Coronary artery (tissue), 2 donors: Measurements from ENCODE around the gene MAFB.

Experiments used
- DNase-seq: peaks from one replicate; pipeline ENCODE4 v3.0.0-alpha.2; 2017; ENCODE audit warnings: low spot score
- H3K27ac ChIP-seq, 2 donors: fragments of 200-600 bp; sonication (generic); one replicate each; pipeline ENCODE4 v1.5.1; 2016 to 2019
- H3K4me3 ChIP-seq: fragments of 200-600 bp; sonication (generic); 2 replicates; pipeline ENCODE4 v1.5.1; 2016; ENCODE audit warnings: mild to moderate bottlenecking, moderate library complexity
- CTCF ChIP-seq: fragments of 200-600 bp; sonication (generic); IDR thresholded peaks from one replicate; pipeline ENCODE4 v1.5.1; 2019; ENCODE audit warnings: antibody characterized with exemption

MAFB gene

GRCh38 chr20:40704828-40705227 is 15.8 kb upstream of the MAFB start:
- DNase-seq, result peak; percentile 33
- no peak overlapping the region for H3K27ac ChIP-seq

DNA sequence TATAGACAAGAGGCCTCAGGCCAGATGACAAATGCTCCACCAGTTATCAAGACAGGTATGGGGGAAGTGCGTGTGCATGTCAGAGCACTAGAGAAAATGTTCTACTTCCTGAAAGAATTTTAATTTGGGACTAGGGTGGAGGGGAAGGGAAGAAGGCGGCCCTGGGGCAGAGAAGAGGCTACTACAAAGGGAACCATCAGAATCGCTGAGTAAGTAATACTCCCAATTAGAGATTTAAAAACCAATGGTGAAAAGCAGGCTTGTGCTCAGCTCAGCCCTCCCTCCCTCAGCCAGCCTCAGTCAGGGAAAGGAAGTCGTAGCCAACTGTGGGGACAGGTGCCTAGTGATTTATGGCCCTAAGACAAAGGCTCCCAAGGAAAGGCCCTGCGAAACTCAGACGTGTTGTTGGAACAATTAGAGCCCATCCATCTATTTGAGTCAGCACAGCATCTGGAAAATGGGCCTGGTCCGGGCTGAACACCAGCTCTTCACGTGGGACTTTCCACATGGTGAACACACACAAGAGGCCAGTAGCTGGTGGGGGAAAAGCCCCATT is 15.0 kb upstream of the MAFB start:
- Histone ChIP-seq H3K27ac (no peak overlapping the region), H3K4me3 (no peak overlapping the region)
- TF ChIP-seq CTCF, result no peak
- DNase-seq, result peak; percentile 53

More at GRCh38 chr20:40704828-40705227, 15.8 kb upstream of the MAFB start:
- TF ChIP-seq CTCF, result no peak
- H3K4me3 ChIP-seq, result no peak overlapping the region

DNA sequence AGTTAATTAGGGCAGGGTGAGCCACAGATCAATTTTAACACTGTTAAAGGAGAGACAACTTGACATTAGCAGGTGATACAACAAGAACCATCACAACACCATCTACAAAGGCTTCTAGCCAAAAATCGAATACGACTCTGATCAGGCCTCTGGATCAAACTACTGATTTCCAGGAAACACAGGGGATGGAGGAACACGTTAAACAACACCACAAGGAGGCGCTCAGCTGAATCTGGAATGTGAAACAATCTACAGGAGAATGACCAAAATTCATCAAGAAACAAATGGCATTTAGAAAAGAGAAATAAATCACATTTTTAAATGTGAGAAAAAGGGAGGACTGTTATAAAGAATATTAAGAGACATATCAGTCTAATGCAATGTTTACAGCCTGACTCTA is 13.5 kb upstream of the MAFB start:
- no peak for DNase-seq
- no peak for TF ChIP-seq CTCF
- no peak overlapping the region for H3K27ac ChIP-seq
- H3K4me3 ChIP-seq, result no peak overlapping the region

GRCh38 chr20:40698744-40699143 is 9.7 kb upstream of the MAFB start:
- no peak overlapping the region for H3K27ac ChIP-seq
- H3K4me3 ChIP-seq, result no peak overlapping the region
- DNase-seq, result no peak
- no peak for TF ChIP-seq CTCF

- no peak for DNase-seq
- no peak for TF ChIP-seq CTCF
- Histone ChIP-seq H3K4me3 (no peak overlapping the region), H3K27ac (no peak overlapping the region)
Observed at GRCh38 chr20:40698281-40698680, 9.2 kb upstream of the MAFB start.

GRCh38 chr20:40697541-40697940 is 8.5 kb upstream of the MAFB start:
- no peak for DNase-seq
- no peak overlapping the region for H3K4me3 ChIP-seq
- H3K27ac ChIP-seq, result no peak overlapping the region
- no peak for TF ChIP-seq CTCF

DNA sequence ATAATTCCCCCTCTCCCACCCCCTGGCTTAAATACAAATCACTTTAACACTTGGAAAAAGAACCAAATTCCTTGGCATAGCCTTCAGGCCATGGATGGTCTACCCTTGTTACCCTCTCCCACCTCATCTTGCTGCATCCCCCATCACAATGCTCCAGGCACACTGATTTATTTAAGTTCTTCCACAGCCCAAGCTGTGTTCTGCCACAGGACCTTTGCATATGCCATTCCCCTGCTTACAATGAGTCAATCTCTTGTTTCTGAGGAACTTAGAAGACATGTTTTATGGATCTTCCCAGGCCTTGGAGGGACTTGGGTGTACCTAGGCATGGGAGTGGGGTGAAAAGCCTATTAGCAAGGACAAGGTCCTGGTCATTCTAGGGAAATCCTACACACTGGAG is 6.2 kb upstream of the MAFB start:
- no peak overlapping the region for H3K27ac ChIP-seq
- no peak for DNase-seq
- TF ChIP-seq CTCF, result no peak
- no peak overlapping the region for H3K4me3 ChIP-seq
